Measurements from ENCODE around the gene GNG13. TPM values are rescaled to one million over a fixed set of nuclear protein-coding genes. Genes with fewer than 3 reads are reported as not detected.

Gene GNG13
- polyA plus RNA-seq, 2 of the 4 experiments (the other 2 are of a cell fraction), result 0.09 TPM; not detected in 1

GRCh38 chr16:840561-841454, 40.3 kb upstream of the GNG13 start:
- Histone ChIP-seq H3K27ac (no peak overlapping the region), H3K9me3 (peaks cover 14% of the 10 kb centered on the region), H3K4me2 (no peak overlapping the region), H3K4me1 (no peaks in the 10 kb centered on the region), H3K4me3 (no peak overlapping the region)
- ATAC-seq (no peak; a peak in 1 of 6 replicates), DNase-seq (ENCODE audit: low read depth in 1 of 2, low spot score in 1 of 2) (no peak), FAIRE-seq (no peak)
- ChIA-PET POLR2A (no interaction called here), CTCF (interaction anchor here (1.3 kb wide), 1 partner anchor 214 kb away, joined by 5 read pairs; no protein-coding TSS in a partner anchor)
- TF ChIP-seq HDAC2 (IDR thresholded peaks at IDR 0.05), result no peak
- no peak for TF ChIP-seq PBX3 (IDR thresholded peaks at IDR 0.05)
- no peak for TF ChIP-seq BHLHE40 (IDR thresholded peaks at IDR 0.05; ENCODE audit: low read depth, low read length)
- no peak for TF ChIP-seq GATA3 (IDR thresholded peaks at IDR 0.05; ENCODE audit: borderline replicate concordance)
- TF ChIP-seq HEYL (CRISPR knock-in tag; IDR thresholded peaks at IDR 0.05), result no peak
- TF ChIP-seq SMC3 (IDR thresholded peaks at IDR 0.05), result no peak
- TF ChIP-seq USF2 (IDR thresholded peaks at IDR 0.05), result no peak
- TF ChIP-seq PHF8 (IDR thresholded peaks at IDR 0.05; ENCODE audit: borderline replicate concordance, low read depth), result no peak
- no peak for TF ChIP-seq POLR2AphosphoS2 (conservative IDR thresholded peaks at IDR 0.05; ENCODE audit: low read length)
- no peak for TF ChIP-seq ATOH8 (CRISPR knock-in tag; IDR thresholded peaks at IDR 0.05; ENCODE audit: low read depth)
- TF ChIP-seq HOXB13 (CRISPR knock-in tag; IDR thresholded peaks at IDR 0.05; ENCODE audit: low read depth), result no peak
- 73% methylated on average over 25 of the region's 34 CpGs for WGBS (ENCODE audit: missing lambda C conversion rate)

GRCh38 chr16:839643-840408, 39.3 kb upstream of the GNG13 start:
- FAIRE-seq (no peak), ATAC-seq (peak; percentile 37 to 50; a peak in 3 of 6 replicates), DNase-seq (ENCODE audit: low read depth in 1 of 2, low spot score in 1 of 2) (no peak)
- Histone ChIP-seq H3K4me2 (no peak overlapping the region), H3K27ac (no peak overlapping the region), H3K4me3 (no peak overlapping the region), H3K9me3 (peaks cover 20% of the 10 kb centered on the region), H3K4me1 (no peaks in the 10 kb centered on the region)
- 56% methylated on average over 15 of the region's 24 CpGs for WGBS (ENCODE audit: missing lambda C conversion rate)
- ChIA-PET CTCF (interaction anchor here (1.0 to 1.3 kb wide), 2 partner anchors 215 to 218 kb away, joined by 5 read pairs; no protein-coding TSS in a partner anchor), POLR2A (no interaction called here)
- TF ChIP-seq ATOH8 (CRISPR knock-in tag; IDR thresholded peaks at IDR 0.05; ENCODE audit: low read depth) (no peak), RARB (CRISPR knock-in tag; IDR thresholded peaks at IDR 0.05) (no peak), HOXA7 (CRISPR knock-in tag; IDR thresholded peaks at IDR 0.05) (no peak), RAD21 (conservative IDR thresholded peaks at IDR 0.05 in 1 of 2, IDR thresholded peaks at IDR 0.05 in 1 of 2) (no peak), SREBF2 (IDR thresholded peaks at IDR 0.05) (no peak), NPAS2 (CRISPR knock-in tag; IDR thresholded peaks at IDR 0.05; ENCODE audit: borderline replicate concordance) (no peak), JUN (IDR thresholded peaks at IDR 0.05) (no peak), ESRRA (IDR thresholded peaks at IDR 0.05; ENCODE audit: borderline replicate concordance, low read length) (no peak), EHMT2 (IDR thresholded peaks at IDR 0.05; ENCODE audit: low read depth) (no peak), REST (IDR thresholded peaks at IDR 0.05) (no peak), EP300 (IDR thresholded peaks at IDR 0.05) (no peak), PHF8 (IDR thresholded peaks at IDR 0.05; ENCODE audit: borderline replicate concordance, low read depth) (no peak), BHLHE40 (IDR thresholded peaks at IDR 0.05; ENCODE audit: low read depth, low read length) (no peak), RFX5 (IDR thresholded peaks at IDR 0.05) (no peak)
